ENCODE data around the gene FNDC1. TPM values are rescaled to one million over a fixed set of nuclear protein-coding genes. Genes with fewer than 3 reads are reported as not detected.

The FNDC1 gene
- total RNA-seq, 1 experiment from 2014 or later = not detected

DNA sequence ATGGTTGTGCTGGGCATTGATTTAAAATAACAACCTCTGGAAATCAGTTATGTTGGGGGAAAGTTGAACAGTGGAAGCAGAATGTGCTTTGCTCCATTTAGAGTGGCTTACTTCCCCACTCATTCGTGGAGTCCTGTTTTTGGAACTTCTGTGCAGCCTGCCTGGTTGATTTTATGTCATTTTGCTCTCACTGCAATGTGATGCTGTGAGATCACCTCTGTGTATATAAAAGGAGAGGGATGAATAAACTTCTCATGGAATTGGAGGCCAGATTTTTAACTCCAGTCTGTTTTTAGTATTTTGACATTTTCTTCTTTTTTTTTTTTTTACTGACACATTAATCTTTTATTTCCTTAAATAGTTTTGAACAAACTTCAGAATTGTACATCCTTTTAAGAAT is 139.0 kb downstream of the FNDC1 start:
- BruUV-seq (replicated peaks) = no TSS peak
- no peak for DNase-seq
- H3K4me3 ChIP-seq (ENCODE audit: low read depth, low read length) = no peak overlapping the region
- H3K36me3 ChIP-seq (ENCODE audit: control insufficient read depth, insufficient read depth, low read length) = no peaks in the 10 kb centered on the region
- H3K4me3 Mint-ChIP-seq (ENCODE audit: unreplicated experiment) = no peak overlapping the region
- CTCF ChIA-PET = no interaction called here
- H3K27me3 ChIP-seq (replicated peaks; ENCODE audit: control insufficient read depth, insufficient read depth, low read length) = no peaks in the 10 kb centered on the region; the same call in 1 of the 2 replicates
- intact Hi-C loops (cut with micrococcal nuclease; ENCODE audit: unreplicated experiment) = no loop called here
- POLR2A ChIA-PET = no interaction called here
- H3K9me3 Mint-ChIP-seq (ENCODE audit: unreplicated experiment) = no peaks in the 10 kb centered on the region
- no peaks in the 10 kb centered on the region for H3K4me1 ChIP-seq
- no peak overlapping the region for H3K27ac Mint-ChIP-seq (ENCODE audit: unreplicated experiment)
- H3K27me3 Mint-ChIP-seq (ENCODE audit: insufficient read depth, unreplicated experiment) = peaks cover 18% of the 10 kb centered on the region
- H3K36me3 Mint-ChIP-seq (ENCODE audit: insufficient read depth, unreplicated experiment) = no peaks in the 10 kb centered on the region
- TF ChIP-seq, protein P1, sequence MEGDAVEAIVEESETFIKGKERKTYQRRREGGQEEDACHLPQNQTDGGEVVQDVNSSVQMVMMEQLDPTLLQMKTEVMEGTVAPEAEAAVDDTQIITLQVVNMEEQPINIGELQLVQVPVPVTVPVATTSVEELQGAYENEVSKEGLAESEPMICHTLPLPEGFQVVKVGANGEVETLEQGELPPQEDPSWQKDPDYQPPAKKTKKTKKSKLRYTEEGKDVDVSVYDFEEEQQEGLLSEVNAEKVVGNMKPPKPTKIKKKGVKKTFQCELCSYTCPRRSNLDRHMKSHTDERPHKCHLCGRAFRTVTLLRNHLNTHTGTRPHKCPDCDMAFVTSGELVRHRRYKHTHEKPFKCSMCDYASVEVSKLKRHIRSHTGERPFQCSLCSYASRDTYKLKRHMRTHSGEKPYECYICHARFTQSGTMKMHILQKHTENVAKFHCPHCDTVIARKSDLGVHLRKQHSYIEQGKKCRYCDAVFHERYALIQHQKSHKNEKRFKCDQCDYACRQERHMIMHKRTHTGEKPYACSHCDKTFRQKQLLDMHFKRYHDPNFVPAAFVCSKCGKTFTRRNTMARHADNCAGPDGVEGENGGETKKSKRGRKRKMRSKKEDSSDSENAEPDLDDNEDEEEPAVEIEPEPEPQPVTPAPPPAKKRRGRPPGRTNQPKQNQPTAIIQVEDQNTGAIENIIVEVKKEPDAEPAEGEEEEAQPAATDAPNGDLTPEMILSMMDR (IDR thresholded peaks at IDR 0.05; ENCODE audit: insufficient read depth in 1 of 2, low read depth in 1 of 2, low read length in 1 of 2, severe bottlenecking in 1 of 2, unreplicated experiment in 1 of 2) = no peak
- H3K4me1 Mint-ChIP-seq (ENCODE audit: low read depth, unreplicated experiment) = no peaks in the 10 kb centered on the region
- no peaks in the 10 kb centered on the region for H3K9me3 ChIP-seq

DNA sequence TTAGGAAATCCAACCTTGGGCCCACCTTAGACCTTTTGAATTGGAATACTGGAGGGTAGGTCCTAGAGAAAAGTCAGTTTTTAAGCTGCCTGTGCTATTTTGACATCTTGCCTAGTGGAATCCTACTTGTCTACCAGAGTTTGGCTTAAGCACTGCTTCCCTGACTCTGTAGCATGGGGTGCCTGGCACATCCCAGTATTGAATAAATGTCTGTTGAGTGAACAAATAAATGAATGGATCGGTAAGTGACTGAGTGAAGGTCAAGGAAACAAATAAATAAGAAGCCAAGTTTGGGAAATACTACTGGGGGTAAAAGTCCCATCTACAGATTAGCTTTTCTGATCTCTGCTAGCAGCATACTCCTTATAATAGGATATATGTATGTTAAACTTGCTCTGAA is 140.5 kb downstream of the FNDC1 start:
- Histone ChIP-seq H3K36me3 (ENCODE audit: control insufficient read depth, insufficient read depth, low read length) (no peaks in the 10 kb centered on the region), H3K4me3 (ENCODE audit: low read depth, low read length) (no peak overlapping the region), H3K4me1 (no peaks in the 10 kb centered on the region), H3K9me3 (no peaks in the 10 kb centered on the region), H3K27me3 (replicated peaks; ENCODE audit: control insufficient read depth, insufficient read depth, low read length) (no peaks in the 10 kb centered on the region; the same call in 1 of the 2 replicates)
- H3K36me3 Mint-ChIP-seq (ENCODE audit: insufficient read depth, unreplicated experiment) = no peaks in the 10 kb centered on the region
- H3K4me3 Mint-ChIP-seq (ENCODE audit: unreplicated experiment) = no peak overlapping the region
- intact Hi-C loops (cut with micrococcal nuclease; ENCODE audit: unreplicated experiment) = no loop called here
- no peaks in the 10 kb centered on the region for H3K4me1 Mint-ChIP-seq (ENCODE audit: low read depth, unreplicated experiment)
- ChIA-PET POLR2A (no interaction called here), CTCF (no interaction called here)
- H3K27me3 Mint-ChIP-seq (ENCODE audit: insufficient read depth, unreplicated experiment) = peaks cover 11% of the 10 kb centered on the region
- no peak overlapping the region for H3K27ac Mint-ChIP-seq (ENCODE audit: unreplicated experiment)
- no peaks in the 10 kb centered on the region for H3K9me3 Mint-ChIP-seq (ENCODE audit: unreplicated experiment)
- TF ChIP-seq, protein P1 (IDR thresholded peaks at IDR 0.05; ENCODE audit: insufficient read depth in 1 of 2, low read depth in 1 of 2, low read length in 1 of 2, severe bottlenecking in 1 of 2, unreplicated experiment in 1 of 2) = no peak
- BruUV-seq (replicated peaks) = no TSS peak
- DNase-seq = no peak

DNA sequence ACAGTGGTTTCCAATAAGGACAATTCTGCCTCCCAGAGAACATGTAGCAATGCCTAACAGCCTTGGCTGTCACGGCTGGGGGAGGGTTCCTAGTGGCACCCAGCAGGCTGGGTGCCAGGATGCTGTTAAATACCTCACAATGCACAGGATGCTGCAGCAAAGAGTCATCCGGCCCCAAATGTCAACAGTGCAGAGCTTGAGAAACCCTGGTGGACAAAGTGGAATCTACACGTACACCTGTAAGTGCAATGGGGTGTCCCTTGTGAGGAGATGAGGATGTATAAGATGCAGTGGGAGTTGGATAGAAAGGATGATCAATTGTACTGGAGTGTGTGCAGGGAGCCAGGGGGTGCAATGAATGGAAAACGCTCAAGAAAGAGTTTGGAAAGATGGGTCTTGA is 142.4 kb downstream of the FNDC1 start:
- H3K4me3 ChIP-seq (ENCODE audit: low read depth, low read length) = no peak overlapping the region
- CTCF ChIA-PET = no interaction called here
- Mint-ChIP-seq H3K27me3 (ENCODE audit: insufficient read depth, unreplicated experiment) (peaks cover 6% of the 10 kb centered on the region), H3K4me1 (ENCODE audit: low read depth, unreplicated experiment) (no peaks in the 10 kb centered on the region), H3K4me3 (ENCODE audit: unreplicated experiment) (no peak overlapping the region), H3K9me3 (ENCODE audit: unreplicated experiment) (no peaks in the 10 kb centered on the region), H3K27ac (ENCODE audit: unreplicated experiment) (no peak overlapping the region), H3K36me3 (ENCODE audit: insufficient read depth, unreplicated experiment) (no peaks in the 10 kb centered on the region)
- intact Hi-C loops (cut with micrococcal nuclease; ENCODE audit: unreplicated experiment) = no loop called here
- H3K4me1 ChIP-seq = no peaks in the 10 kb centered on the region
- POLR2A ChIA-PET = no interaction called here
- no peaks in the 10 kb centered on the region for H3K9me3 ChIP-seq
- no peaks in the 10 kb centered on the region for H3K27me3 ChIP-seq (replicated peaks; ENCODE audit: control insufficient read depth, insufficient read depth, low read length)
- TF ChIP-seq, protein P1 (IDR thresholded peaks at IDR 0.05; ENCODE audit: insufficient read depth in 1 of 2, low read depth in 1 of 2, low read length in 1 of 2, severe bottlenecking in 1 of 2, unreplicated experiment in 1 of 2) = peak in 1 of 2 experiments; percentile 12
- BruUV-seq (replicated peaks) = no TSS peak
- H3K36me3 ChIP-seq (ENCODE audit: control insufficient read depth, insufficient read depth, low read length) = no peaks in the 10 kb centered on the region
- no peak for DNase-seq
